Kidney tubule cell (primary cell): ENCODE results near the gene NTM.

ENCODE experiments used
- DNase-seq: peaks from one replicate; pipeline ENCODE4 v3.0.0-alpha.2; 2018; ENCODE audit warnings: low spot score

The NTM gene

DNA sequence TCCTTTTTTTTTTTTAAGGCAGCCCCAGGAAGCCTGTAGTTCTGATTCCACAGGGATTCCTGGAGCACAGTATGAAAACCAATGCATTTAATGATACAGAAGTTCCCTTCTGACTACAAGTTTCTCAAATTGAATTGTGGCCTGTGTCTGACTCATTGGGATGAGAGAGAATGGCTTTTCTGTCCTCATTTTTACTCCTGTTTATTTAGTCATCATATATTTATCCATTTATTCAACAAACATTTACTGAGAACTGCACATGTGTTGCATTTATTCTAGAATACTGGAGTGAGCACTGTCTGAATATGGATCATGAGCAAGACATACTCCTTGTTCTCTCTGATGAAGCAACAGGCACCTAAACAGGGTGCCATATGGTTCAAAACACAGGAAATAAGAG, 231.2 kb downstream of the NTM start:
- no peak for DNase-seq

GRCh38 chr11:131602431-131602830, 232.0 kb downstream of the NTM start:
- no peak for DNase-seq

- no peak for DNase-seq
These were observed 236.5 kb downstream of the NTM start for GRCh38 chr11:131606811-131607335.

GRCh38 chr11:131609337-131609736, 238.9 kb downstream of the NTM start:
- DNase-seq, result peak; percentile 83

- DNase-seq, result no peak
These were observed 239.5 kb downstream of the NTM start for GRCh38 chr11:131609921-131610320.

- DNase-seq, result no peak
These were observed 240.9 kb downstream of the NTM start for GRCh38 chr11:131611322-131611721.

GRCh38 chr11:131612533-131612932, 242.1 kb downstream of the NTM start:
- no peak for DNase-seq

GRCh38 chr11:131614631-131615030, 244.2 kb downstream of the NTM start:
- DNase-seq, result no peak

GRCh38 chr11:131615611-131616010, 245.2 kb downstream of the NTM start:
- no peak for DNase-seq

- DNase-seq, result no peak
These were observed 246.2 kb downstream of the NTM start for GRCh38 chr11:131616481-131617140.

GRCh38 chr11:131618201-131618600, 247.8 kb downstream of the NTM start:
- DNase-seq, result no peak

DNA sequence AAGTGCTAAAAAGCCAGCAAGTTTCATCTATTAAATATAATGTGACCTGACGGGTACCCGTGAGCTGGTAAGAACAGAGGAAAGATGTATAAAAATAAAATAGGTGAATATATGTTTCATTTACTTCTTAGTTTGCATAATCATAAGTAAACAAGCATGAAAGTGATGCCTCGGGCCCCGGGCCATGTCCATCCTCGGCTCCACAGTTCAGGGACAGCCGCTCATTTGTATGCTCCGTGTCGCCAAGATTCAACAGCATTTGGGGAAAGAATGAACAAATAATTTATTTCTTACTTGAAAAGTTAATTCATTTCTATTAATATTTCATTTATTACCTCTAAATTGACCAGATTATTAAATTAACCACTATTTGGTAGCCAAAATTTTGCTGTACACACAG, 251.8 kb downstream of the NTM start:
- DNase-seq, result no peak

GRCh38 chr11:131624531-131624930, 254.1 kb downstream of the NTM start:
- peak; percentile 90 for DNase-seq

DNA sequence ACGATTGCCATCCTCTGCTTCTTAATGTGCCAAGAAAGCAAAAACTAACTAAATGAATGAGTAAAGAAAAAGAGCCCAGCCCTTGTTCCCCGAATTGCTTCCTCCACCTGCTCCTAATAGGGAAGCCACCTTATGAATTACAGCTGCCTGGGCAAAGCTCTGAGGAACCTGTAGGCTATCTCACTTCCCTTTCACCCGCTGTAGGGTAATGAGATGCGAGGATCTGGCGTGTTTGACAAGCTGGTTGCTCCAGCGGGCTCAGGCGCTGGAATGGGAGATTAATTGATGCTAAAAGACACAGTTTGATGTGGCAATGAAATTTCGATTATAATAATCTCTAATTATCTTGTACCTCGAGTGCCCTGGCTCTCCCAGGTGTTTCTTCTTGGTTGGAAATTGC, 256.4 kb downstream of the NTM start:
- no peak for DNase-seq

DNA sequence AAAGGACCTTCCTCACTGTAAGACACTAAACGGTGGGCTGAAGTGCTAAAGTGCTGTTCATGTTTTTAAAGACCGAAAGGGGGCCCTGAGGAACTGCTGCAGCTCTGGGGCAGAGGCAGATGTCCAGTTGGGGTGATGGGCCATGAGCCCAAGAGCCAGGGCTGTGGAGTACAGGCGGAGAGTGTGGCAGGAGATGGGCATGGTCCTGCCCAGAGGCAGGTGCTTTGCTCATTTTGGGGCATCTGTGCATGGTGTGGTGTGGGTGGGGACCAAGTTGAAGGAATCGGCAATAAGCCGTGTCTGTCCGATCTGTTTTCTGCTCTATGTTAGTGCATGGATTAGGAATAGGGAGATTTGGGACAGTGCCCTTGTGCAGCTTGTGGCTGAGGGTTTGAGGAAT, 258.3 kb downstream of the NTM start:
- DNase-seq, result no peak

- no peak for DNase-seq
These were observed 259.6 kb downstream of the NTM start for GRCh38 chr11:131629925-131630540.

DNA sequence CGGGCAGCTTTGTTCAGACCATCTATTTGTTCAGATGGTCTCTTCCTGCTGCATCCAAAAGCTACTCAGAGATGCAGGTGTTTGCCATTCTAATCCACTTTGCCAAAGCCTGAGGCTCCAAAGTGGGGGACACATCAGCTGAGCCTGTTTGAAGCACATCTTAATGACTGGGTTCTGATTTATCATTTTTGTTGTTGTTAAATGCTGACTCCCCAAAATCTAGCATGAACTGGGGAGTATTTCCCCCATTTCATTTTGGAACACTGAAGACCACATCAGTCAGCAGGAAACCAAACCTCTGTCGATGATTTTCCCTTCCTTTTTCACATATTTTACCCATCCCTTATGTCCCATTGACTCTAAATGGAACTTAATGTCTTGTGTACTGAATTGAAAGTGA, 262.6 kb downstream of the NTM start:
- no peak for DNase-seq

- DNase-seq, result no peak
These were observed 263.7 kb downstream of the NTM start for GRCh38 chr11:131633921-131634715.

DNA sequence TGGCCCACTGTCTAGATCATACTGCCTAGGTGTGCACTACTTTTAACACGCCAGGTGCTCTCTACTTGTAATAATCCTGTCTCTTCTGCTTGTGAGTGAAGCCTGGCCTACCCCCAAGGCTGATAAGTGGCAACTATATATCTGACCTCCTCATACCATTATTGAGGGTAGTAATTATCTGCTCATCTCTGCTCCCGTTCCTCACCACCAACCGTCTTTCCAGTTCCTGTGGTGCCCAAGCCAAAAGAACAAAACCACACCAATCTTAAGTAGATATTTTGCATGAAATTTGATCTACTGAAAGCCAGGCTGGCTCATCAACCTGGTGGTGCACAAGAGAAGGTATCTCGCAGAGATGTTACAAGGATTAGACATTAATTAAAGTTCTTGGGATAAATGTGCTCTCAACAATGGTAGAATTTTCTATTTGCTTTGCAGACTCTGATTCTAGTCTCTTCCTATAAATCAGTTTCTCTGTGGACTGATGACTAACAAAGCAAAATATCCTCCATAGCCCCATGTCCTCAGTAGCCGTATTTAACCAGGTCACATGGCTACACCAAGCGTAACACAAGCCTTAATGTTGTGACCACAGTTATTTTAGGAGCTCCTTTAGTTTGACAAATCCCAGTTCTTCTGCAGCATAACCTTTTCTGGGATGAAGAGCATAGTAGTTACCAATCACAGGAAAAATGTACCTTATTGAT, 267.2 kb downstream of the NTM start:
- peak; percentile 25 for DNase-seq

GRCh38 chr11:131638889-131639288, 268.5 kb downstream of the NTM start:
- no peak for DNase-seq

DNA sequence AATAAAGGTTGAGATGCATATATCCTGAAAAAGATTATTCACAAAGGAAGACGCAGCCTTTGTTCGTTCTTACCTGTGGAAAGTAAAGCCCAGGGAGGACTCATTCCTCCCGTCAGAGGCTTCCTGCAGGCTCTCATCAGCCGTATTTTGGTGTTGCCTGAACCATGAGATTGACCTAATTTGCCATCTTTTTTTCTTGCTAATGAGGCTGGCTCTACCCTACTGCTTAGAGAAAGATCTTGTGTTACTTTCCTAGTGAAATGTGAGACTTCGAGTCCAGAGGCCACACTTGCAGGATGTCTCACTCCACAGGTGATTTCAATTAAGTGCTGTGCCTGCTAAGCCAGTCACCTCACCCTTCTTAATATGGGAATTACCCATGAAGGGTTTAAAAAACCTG, 269.9 kb downstream of the NTM start:
- DNase-seq, result no peak

- no peak for DNase-seq
These were observed 272.5 kb downstream of the NTM start for GRCh38 chr11:131642756-131643531.
